Transverse colon (tissue), 4 donors: ENCODE measurements around the gene UBE2J2. TPM values are rescaled to one million over a fixed set of nuclear protein-coding genes. Genes with fewer than 3 reads are reported as not detected.

ENCODE experiments used
- DNase-seq: peaks from one replicate; pipeline ENCODE4 v3.0.0-alpha.2; 2019
- H3K27ac ChIP-seq, 4 donors: fragments of 200-600 bp; sonication (generic); 2 replicates each; pipeline ENCODE4 v1.5.1; 2016 to 2018; ENCODE audit warnings: inconsistent platforms in 4 of 4
- H3K27me3 ChIP-seq: fragments of 200-600 bp; sonication (generic); 2 replicates; pipeline ENCODE4 v1.5.1; 2017; ENCODE audit warnings: inconsistent platforms
- H3K36me3 ChIP-seq, 4 donors: fragments of 200-600 bp; sonication (generic); 2 replicates each; pipeline ENCODE4 v1.5.1; 2017 to 2019; ENCODE audit warnings: inconsistent platforms in 4 of 4
- H3K4me1 ChIP-seq, 4 donors: fragments of 200-600 bp; sonication (generic); 2 replicates each; pipeline ENCODE4 v1.5.1; 2017 to 2020; ENCODE audit warnings: inconsistent platforms in 4 of 4
- H3K4me3 ChIP-seq, 4 donors: fragments of 200-600 bp; sonication (generic); 1 replicate in 1 of 4; 2 replicates in 3 of 4; pipeline versions ENCODE4 v1.5.1 to v1.6.1; 2017 to 2019; ENCODE audit warnings: inconsistent platforms in 4 of 4
- H3K9me3 ChIP-seq, 2 donors: fragments of 200-600 bp; sonication (generic); 2 replicates each; pipeline ENCODE4 v1.5.1; 2017 to 2019; ENCODE audit warnings: inconsistent platforms in 2 of 2
- CTCF ChIP-seq, 5 experiments: fragments of 200-600 bp in 3 of 5; fragments of 450-650 bp in 2 of 5; sonication (generic) in 3 of 5; IDR thresholded peaks; 1 replicate in 2 of 5; 2 replicates in 3 of 5; pipeline ENCODE4 v1.5.1; 2016 to 2017; ENCODE audit warnings: antibody characterized with exemption in 5 of 5, inconsistent platforms in 3 of 5, mild to moderate bottlenecking in 2 of 5, moderate library complexity in 1 of 5
- EP300 ChIP-seq: sonication (generic); formaldehyde crosslinking; IDR thresholded peaks from one replicate; pipeline ENCODE4 v1.6.1; 2017; ENCODE audit warnings: antibody characterized with exemption, low read depth
- POLR2A ChIP-seq: fragments of 450-650 bp; IDR thresholded peaks from one replicate; pipeline ENCODE4 v1.6.1; 2016; ENCODE audit warnings: antibody characterized with exemption, mild to moderate bottlenecking, moderate library complexity
- POLR2AphosphoS5 ChIP-seq, 3 donors: sonication (generic); formaldehyde crosslinking; IDR thresholded peaks; one replicate each; pipeline ENCODE4 v1.6.1; 2016; ENCODE audit warnings: antibody characterized with exemption in 3 of 3
- WGBS, 2 donors: methylation state at CpG; one replicate each; pipeline ENCODE4 v1.1.5; 2018; ENCODE audit warnings: low coverage in 1 of 2; 5-methylcytosine and 5-hydroxymethylcytosine counted together
- in situ Hi-C, 4 donors: fragments of 200-750 bp; cut with MboI; loops; one replicate each; pipeline versions ENCODE4 v1.15.0 to v1.15.1; 2017; ENCODE audit warnings: low sequenced_read_pairs in 3 of 4, low pct_ligation_motif_present in 1 of 4, low pct_unique_long_range_greater_than_20kb in 1 of 4
- intact Hi-C: fragments of 100-400 bp; cut with DNase I; formaldehyde crosslinking; loops from one replicate; pipeline ENCODE4 v1.15.1; 2023; ENCODE audit warnings: low total_unique reads
- total RNA-seq, 4 donors: library from RNA; depleted of rRNA; stranded (reverse); fragments of >200 nt; gene quantifications; one replicate each; pipeline ENCODE4 v1.1.0, GENCODE V29; 2016

The UBE2J2 gene
- total RNA-seq, 4 donors from 2014 or later, result 49.6 to 110 (median 59.1) TPM

GRCh38 chr1:1312450-1313314 is 39.0 kb upstream of the UBE2J2 start:
- H3K27me3 ChIP-seq, result no peaks in the 10 kb centered on the region
- in situ Hi-C loops (no loop called here), intact Hi-C loops (no loop called here)
- H3K4me3 ChIP-seq, result no peak overlapping the region
- WGBS, 2 donors, result 91% methylated on average over 42 of the region's 49 CpGs; no CpG with 5 or more reads in 1 of the 2 donors
- no peak overlapping the region for H3K27ac ChIP-seq
- peaks cover 0 to 18% (median 8%) of the 10 kb centered on the region in 4 donors for H3K36me3 ChIP-seq
- no peaks in the 10 kb centered on the region for H3K9me3 ChIP-seq
- H3K4me1 ChIP-seq, result peaks cover 9 to 27% (median 18%) of the 10 kb centered on the region in 4 donors
- no peak for DNase-seq
- TF ChIP-seq CTCF (IDR thresholded peaks at IDR 0.05), result no peak
- no peak for TF ChIP-seq POLR2A
- TF ChIP-seq POLR2AphosphoS5 (IDR thresholded peaks at IDR 0.05), result no peak
- no peak for TF ChIP-seq EP300

GRCh38 chr1:1311107-1312104 is 37.8 kb upstream of the UBE2J2 start:
- in situ Hi-C loops (no loop called here), intact Hi-C loops (no loop called here)
- Histone ChIP-seq H3K4me1 (peaks cover 11 to 28% (median 23%) of the 10 kb centered on the region in 4 donors), H3K27ac (no peak overlapping the region), H3K36me3 (peaks cover 0 to 18% (median 8%) of the 10 kb centered on the region in 4 donors), H3K4me3 (no peak overlapping the region), H3K9me3 (no peaks in the 10 kb centered on the region), H3K27me3 (no peaks in the 10 kb centered on the region)
- TF ChIP-seq EP300 (no peak), POLR2A (no peak), CTCF (IDR thresholded peaks at IDR 0.05) (no peak), POLR2AphosphoS5 (IDR thresholded peaks at IDR 0.05) (no peak)
- 88% methylated on average over 22 of the region's 22 CpGs; no CpG with 5 or more reads in 1 of the 2 donors for WGBS, 2 donors
- no peak for DNase-seq

- H3K4me3 ChIP-seq, result no peak overlapping the region
- H3K27me3 ChIP-seq, result no peaks in the 10 kb centered on the region
- peak overlapping the region in 2 of 4 donors; percentile 96 to 97 for H3K27ac ChIP-seq
- TF ChIP-seq EP300 (no peak), POLR2A (no peak), POLR2AphosphoS5 (IDR thresholded peaks at IDR 0.05) (no peak), CTCF (IDR thresholded peaks at IDR 0.05) (no peak)
- DNase-seq, result no peak
- WGBS, 2 donors, result 82% methylated on average over 19 of the region's 21 CpGs; no CpG with 5 or more reads in 1 of the 2 donors
- intact Hi-C loops (no loop called here), in situ Hi-C loops (no loop called here)
- peaks cover 0 to 18% (median 8%) of the 10 kb centered on the region in 4 donors for H3K36me3 ChIP-seq
- H3K4me1 ChIP-seq, result peaks cover 19 to 32% (median 30%) of the 10 kb centered on the region in 4 donors
- no peaks in the 10 kb centered on the region for H3K9me3 ChIP-seq
Observed at GRCh38 chr1:1310476-1311053, 36.9 kb upstream of the UBE2J2 start.
